ENCODE data around the gene FGD4. TPM values are rescaled to one million over a fixed set of nuclear protein-coding genes. Genes with fewer than 3 reads are reported as not detected.

FGD4 gene
- total RNA-seq, 4 donors from 2014 or later, result 32.5 to 51.4 (median 38.8) TPM

DNA sequence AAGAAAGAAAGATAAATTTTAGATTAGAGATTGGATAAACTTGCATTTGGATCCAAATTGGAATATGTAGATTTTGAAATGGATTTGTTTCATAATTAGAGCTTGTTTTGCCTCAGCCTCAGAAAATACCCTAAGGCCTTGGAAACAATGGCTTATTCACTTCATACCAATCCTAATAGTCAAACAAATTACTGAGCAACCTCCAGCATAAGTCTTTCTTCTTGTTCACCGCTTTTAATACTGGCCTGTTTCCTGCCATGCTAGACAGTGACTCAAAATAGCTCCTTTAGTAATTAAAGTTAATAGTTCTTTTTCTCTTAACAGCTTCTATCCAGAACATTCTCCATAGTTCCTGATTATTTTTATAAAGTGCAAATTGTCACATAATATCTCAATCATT is 168.9 kb downstream of the FGD4 start:
- H3K4me1 ChIP-seq, result peaks cover 7 to 9% of the 10 kb centered on the region in 2 donors
- DNase-seq, result no peak
- H3K27me3 ChIP-seq, result no peaks in the 10 kb centered on the region
- intact Hi-C loops (cut with DNase I), result no loop called here
- 78 to 84% methylated on average over 1 of the region's 1 CpG for WGBS, 2 donors
- H3K36me3 ChIP-seq, result no peaks in the 10 kb centered on the region
- no peak overlapping the region for H3K4me3 ChIP-seq (replicated peaks in 1 of 3)
- peak overlapping the region in 1 of 3 donors; percentile 57 for H3K27ac ChIP-seq
- H3K9me3 ChIP-seq, result no peaks in the 10 kb centered on the region
- TF ChIP-seq, protein P1, sequence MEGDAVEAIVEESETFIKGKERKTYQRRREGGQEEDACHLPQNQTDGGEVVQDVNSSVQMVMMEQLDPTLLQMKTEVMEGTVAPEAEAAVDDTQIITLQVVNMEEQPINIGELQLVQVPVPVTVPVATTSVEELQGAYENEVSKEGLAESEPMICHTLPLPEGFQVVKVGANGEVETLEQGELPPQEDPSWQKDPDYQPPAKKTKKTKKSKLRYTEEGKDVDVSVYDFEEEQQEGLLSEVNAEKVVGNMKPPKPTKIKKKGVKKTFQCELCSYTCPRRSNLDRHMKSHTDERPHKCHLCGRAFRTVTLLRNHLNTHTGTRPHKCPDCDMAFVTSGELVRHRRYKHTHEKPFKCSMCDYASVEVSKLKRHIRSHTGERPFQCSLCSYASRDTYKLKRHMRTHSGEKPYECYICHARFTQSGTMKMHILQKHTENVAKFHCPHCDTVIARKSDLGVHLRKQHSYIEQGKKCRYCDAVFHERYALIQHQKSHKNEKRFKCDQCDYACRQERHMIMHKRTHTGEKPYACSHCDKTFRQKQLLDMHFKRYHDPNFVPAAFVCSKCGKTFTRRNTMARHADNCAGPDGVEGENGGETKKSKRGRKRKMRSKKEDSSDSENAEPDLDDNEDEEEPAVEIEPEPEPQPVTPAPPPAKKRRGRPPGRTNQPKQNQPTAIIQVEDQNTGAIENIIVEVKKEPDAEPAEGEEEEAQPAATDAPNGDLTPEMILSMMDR (IDR thresholded peaks at IDR 0.05), result no peak
- TF ChIP-seq POLR2A (IDR thresholded peaks at IDR 0.05), result no peak

GRCh38 chr12:32569259-32569658 is 169.9 kb downstream of the FGD4 start:
- 46 to 54% methylated on average over 2 of the region's 2 CpGs for WGBS, 2 donors
- Histone ChIP-seq H3K27me3 (no peaks in the 10 kb centered on the region), H3K4me1 (peaks cover 7 to 9% of the 10 kb centered on the region in 2 donors), H3K4me3 (replicated peaks in 1 of 3) (no peak overlapping the region), H3K27ac (peak overlapping the region in 1 of 3 donors; percentile 57), H3K36me3 (no peaks in the 10 kb centered on the region), H3K9me3 (no peaks in the 10 kb centered on the region)
- intact Hi-C loops (cut with DNase I), result no loop called here
- TF ChIP-seq POLR2A (IDR thresholded peaks at IDR 0.05), result no peak
- TF ChIP-seq, protein P1 (IDR thresholded peaks at IDR 0.05), result no peak
- DNase-seq, result no peak

DNA sequence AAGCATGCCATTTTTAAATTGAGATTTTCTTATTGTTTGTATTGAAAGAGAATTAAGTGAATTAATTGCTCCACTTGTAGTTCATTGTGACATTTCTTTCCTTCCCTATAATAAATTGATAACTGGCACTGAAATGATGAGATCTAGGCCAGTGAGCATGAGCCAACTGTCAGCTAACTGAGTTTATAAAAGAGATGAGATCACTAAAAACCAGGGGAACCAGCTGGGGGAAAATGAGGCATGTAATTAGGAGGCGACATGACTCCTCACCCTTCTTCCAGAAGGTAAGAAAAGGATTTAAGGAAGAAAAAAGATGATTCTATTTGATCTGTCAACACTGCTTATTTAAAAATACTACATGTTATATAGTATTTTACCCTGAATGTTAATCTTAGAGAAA is 175.2 kb downstream of the FGD4 start:
- intact Hi-C loops (cut with DNase I), result no loop called here
- WGBS, 2 donors, result 91 to 93% methylated on average over 1 of the region's 1 CpG
- TF ChIP-seq, protein P1 (IDR thresholded peaks at IDR 0.05), result no peak
- H3K9me3 ChIP-seq, result no peaks in the 10 kb centered on the region
- no peak for DNase-seq
- no peak overlapping the region for H3K4me3 ChIP-seq (replicated peaks in 1 of 3)
- H3K4me1 ChIP-seq, result no peaks in the 10 kb centered on the region
- H3K27me3 ChIP-seq, result no peaks in the 10 kb centered on the region
- no peak overlapping the region for H3K27ac ChIP-seq
- H3K36me3 ChIP-seq, result no peaks in the 10 kb centered on the region

- no peaks in the 10 kb centered on the region for H3K4me1 ChIP-seq
- H3K9me3 ChIP-seq, result no peaks in the 10 kb centered on the region
- 75 to 90% methylated on average over 2 of the region's 2 CpGs for WGBS, 2 donors
- TF ChIP-seq POLR2A (IDR thresholded peaks at IDR 0.05), result no peak
- TF ChIP-seq, protein P1 (IDR thresholded peaks at IDR 0.05), result no peak
- no peaks in the 10 kb centered on the region for H3K27me3 ChIP-seq
- intact Hi-C loops (cut with DNase I), result no loop called here
- no peak overlapping the region for H3K27ac ChIP-seq
- H3K36me3 ChIP-seq, result peaks cover 0 to 4% of the 10 kb centered on the region in 2 donors
- H3K4me3 ChIP-seq (replicated peaks in 1 of 3), result no peak overlapping the region
- DNase-seq, result no peak
Observed at GRCh38 chr12:32577328-32577727, 178.0 kb downstream of the FGD4 start.

GRCh38 chr12:32583534-32583933 is 184.2 kb downstream of the FGD4 start:
- Histone ChIP-seq H3K36me3 (peaks cover 0 to 4% of the 10 kb centered on the region in 2 donors), H3K9me3 (no peaks in the 10 kb centered on the region), H3K4me3 (replicated peaks in 1 of 3) (no peak overlapping the region), H3K27ac (no peak overlapping the region), H3K27me3 (no peaks in the 10 kb centered on the region), H3K4me1 (no peaks in the 10 kb centered on the region)
- WGBS, 2 donors, result 94 to 97% methylated on average over 1 of the region's 1 CpG
- no peak for DNase-seq
- intact Hi-C loops (cut with DNase I), result no loop called here
- TF ChIP-seq, protein P1 (IDR thresholded peaks at IDR 0.05), result no peak
- no peak for TF ChIP-seq POLR2A (IDR thresholded peaks at IDR 0.05)
